Stimulated activated CD8-positive, alpha-beta memory T cell treated with anti-CD3 and anti-CD28 coated beads, Interleukin-7, amount 100 ng/mL, for 48 hours (primary cell): ENCODE results near the gene HS6ST2.

ENCODE experiments used
- DNase-seq, 2 donors: peaks; one replicate each; pipeline ENCODE4 v3.0.0-alpha.2; 2020; ENCODE audit warnings: low read depth in 1 of 2; ENCODE audit errors: extremely low read depth in 1 of 2

The HS6ST2 gene

DNA sequence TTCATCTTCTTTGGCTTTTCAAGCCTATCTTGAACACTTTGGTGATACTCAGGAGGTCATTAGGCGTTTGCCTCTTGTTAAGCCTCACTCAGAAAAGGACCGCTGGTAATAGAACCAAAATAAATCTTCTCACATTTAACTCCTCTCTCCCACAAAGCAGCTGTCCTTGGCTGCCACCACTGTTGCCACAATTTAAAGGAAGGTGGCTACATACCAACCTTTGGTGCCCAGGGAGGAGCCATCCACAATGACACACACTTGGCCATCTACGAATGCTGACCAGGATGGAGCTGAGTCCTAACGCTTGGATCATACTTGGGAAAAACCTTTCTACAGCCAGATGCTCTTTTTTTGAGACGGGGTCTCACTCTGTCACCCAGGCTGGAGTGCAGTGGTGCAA, 210.2 kb downstream of the HS6ST2 start:
- DNase-seq, result no peak

DNA sequence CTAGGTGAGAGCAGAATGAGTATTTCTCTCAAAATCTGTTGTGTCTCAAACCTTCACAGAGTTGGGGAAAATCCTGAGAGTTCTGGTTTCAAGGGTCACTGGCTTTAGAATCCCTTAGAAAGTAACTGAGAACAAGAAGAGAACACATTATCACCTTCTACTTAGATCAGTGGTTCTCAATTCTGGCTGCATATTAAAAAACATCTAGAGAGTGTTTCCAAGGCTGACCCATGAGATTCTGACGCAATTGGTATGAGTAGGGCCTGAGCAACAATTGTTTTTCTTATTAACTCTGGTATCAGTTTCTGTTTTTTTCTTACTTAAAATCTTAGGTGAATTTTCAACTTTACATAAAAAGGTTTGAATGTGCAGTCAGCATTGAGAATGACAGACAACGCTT, 212.8 kb downstream of the HS6ST2 start:
- DNase-seq, result no peak

DNA sequence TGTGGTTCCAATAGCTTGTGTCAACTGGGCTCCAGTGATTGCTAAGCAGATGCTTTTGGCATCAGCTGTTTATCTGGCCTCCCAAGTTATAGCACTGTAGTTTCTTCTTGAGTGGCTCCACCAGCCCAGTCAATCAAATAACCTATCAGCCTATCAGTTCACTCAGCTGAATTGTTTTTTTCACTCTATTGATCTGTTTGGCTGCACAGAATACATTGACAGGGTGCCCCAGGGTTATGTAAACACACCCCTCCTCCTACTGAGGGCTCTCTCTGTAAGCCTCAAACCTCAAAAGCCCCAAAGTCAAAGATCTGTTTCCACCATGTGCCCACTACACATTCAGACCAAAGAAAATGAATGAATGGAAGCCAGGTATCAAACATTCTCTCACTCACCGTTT, 214.0 kb downstream of the HS6ST2 start:
- DNase-seq, result no peak

DNA sequence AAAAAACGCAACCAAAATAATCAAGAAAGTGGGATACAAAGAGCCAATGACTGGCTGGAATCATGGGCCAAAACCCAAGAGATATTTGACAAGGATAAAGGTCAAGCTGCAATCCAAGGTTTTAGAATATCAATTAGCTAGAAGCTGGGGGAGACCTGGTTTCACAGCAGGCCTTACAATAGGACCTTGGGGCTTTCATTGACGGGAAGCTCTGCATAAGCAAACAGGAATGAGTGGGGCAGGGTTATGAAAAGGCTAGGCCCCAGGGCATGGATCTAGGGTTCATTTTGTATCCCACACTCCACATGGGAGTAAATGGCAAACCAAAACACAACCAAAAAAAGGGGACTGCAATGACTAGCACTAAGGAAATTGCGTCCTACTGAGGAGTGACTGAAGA, 215.3 kb downstream of the HS6ST2 start:
- no peak for DNase-seq

DNA sequence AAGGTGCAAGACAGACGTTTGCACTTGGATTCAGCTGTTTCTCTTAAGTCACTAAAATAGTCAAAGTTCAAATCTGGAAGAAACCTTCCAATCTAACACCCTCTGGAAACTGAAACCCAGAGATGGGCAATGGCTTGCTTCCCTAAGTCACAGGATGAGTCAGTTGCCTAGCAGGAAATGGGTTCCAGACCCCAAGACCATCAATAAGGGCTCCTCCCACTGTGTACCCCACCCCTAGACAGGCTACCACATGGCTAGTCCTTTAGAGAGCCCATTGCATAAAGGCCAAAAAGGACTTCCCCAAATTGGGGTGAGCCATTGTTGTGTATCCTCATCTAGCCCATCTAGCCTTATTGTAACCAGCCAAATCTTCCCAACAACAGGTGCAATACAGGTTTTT, 216.2 kb downstream of the HS6ST2 start:
- no peak for DNase-seq

DNA sequence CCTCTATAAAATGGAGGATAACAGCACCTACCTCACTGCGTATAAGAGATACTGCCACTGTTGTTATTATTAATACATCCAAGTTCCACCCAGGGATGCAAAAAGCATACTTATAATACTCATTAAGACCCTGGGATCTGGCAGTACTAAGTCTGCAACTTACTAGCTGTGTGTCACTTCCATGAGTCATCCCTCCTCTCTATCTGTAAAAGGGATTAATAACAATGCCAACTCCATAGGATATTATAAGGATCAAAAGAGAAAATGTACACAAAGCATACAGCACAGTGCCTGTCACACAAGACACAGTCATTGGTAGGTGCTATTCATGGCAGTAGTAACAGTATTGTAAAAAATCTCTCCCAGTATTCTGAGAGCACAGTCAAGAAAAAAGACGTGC, 216.7 kb downstream of the HS6ST2 start:
- no peak for DNase-seq

DNA sequence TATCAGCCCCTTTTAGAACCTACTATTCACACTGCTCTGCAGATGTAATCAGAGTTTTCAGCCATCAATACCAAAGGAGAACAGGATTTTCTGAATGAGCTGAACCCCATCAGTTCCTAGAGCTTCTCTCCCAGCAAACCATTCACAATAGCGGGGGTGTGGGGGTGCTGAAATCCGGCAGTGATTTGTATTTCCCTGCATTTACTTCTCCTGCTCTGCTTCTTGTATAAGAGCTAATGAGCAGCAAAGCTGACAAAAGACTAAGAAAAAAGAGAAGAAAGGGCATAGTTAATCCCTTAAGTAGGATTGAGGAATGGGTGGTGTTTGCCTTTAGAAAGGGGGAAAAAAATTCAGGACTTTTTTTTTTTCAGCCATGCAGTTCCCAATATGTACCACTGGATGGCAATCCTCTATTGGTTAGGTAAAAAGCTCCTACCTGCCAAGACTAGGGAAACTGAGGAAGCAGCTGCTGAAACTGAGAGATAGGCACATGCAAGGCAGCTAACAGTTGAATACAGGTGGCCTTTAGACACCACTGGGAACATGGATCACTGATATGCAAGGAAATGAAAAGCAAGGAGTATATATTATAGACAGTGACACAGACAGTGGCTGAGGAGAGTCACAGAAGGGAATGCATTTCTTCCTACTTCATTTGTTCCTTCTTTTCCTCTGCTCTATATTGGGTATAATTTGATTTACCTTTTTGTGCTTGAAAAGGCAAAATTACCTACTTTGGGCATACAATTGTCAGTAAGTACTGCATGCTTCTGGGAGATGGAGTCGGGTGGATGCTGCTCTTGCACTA, 217.9 kb downstream of the HS6ST2 start:
- no peak for DNase-seq

DNA sequence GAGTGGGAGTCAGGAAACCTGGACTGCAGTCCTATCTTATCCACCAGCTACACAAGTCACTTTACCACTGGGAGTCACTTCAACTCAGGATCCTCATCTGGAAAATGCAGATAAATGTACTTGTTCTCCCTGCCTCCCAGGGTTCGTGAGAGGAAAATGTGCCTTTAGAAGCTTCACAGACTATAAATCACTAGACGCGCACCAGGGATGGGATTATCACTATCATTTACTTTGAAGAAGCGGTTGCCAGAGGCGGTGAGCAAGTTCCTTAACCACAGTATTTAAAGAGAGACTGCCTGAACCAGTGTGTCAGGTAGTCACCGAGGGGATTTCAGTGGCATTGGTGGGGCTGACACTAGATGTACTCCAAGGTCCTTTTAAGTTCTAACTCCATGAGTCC, 219.5 kb downstream of the HS6ST2 start:
- no peak for DNase-seq

DNA sequence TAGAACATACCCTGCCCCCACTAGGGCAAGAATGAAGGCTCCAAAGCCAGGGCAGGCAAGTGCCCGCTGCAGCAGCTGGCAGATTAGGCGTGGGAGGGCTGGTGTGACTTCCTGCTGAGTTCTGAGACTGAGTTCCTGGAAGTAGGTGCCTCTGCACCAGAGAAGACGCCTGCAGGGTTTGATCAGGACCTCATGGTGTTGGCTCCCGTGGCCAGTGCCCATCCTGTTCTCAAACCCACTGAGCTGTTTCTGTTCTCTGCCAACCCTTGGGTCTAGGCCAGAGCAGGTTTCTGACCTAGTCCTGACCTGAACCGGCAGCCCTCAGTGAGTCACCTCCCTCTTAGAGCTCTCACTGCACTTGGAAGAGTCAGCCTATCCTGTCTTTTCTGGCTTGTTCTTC, 220.7 kb downstream of the HS6ST2 start:
- peak; percentile 37 to 44 for DNase-seq

DNA sequence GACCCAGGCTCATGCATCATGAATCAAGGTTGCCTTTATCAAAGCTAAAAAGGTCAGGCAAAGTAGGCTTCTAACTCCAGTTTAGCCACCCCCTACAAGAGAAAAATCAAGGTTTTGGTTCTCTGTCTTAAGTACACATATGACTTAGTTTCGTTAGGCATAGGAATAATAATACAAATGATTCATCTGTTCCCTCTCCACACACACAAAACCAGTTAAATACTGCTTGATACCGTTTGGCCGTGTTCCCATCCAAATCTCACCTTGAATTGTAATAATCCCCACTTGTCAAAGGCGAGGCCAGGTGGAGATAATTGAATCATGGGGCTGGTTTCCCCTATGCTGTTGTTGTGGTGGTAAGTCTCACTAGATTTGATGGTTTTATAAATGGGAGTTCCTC, 226.2 kb downstream of the HS6ST2 start:
- no peak for DNase-seq

DNA sequence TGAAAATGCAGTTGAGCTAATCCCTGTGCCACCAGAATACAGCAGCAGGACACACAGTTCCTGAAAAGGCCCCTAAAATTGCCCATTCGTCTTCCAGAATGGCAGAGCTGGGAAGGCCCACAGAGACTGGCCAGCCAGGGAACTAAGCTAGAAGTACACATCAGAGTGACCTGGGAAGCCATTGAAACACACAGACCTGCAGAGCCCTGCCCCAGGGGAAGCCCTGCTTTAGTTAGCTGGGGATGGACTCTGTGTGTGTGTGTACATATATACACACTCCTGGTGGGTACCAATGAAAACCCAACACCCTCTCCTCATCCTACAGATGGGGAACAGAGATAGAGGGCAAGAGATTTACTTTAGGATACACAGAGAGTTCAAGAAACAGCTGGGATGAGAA, 227.7 kb downstream of the HS6ST2 start:
- no peak for DNase-seq

DNA sequence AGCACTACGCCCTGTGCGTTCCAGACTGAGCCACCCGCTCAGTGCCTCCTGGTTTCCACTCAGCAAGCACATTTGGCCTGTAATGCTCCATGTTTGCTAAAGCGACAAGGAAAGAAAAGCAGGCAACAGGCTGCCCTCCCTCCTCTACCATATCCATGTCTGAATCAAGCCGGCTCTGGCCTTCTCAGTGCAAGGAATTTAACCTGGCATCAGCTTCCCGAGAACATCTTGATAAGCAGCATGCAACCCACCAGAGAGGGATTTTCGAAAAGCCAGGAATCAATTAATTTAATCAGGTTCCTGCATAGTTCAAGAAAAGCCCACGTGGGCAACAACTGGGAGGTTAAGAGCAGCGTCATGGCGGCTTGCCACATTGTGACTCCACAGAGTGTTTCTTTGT, 228.2 kb downstream of the HS6ST2 start:
- DNase-seq, result no peak

DNA sequence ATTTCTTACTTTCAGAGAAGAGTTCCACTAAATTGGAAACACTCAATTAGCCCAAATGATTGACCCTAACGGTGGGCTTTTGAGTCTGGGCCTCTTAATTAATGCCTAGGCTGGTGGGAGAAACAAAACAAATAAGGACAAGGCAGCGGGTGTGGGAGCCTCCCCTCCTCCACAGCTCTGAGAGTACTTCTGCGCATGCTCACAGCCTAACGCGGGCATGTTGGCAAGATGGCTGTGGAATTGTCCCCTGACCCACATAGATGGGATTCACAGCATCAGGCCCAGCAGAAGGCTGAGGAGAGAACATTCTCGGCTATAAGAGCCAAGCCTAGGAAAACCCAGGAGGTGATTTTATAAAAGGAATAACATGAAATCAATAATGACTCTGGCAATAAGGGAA, 230.1 kb downstream of the HS6ST2 start:
- no peak for DNase-seq

DNA sequence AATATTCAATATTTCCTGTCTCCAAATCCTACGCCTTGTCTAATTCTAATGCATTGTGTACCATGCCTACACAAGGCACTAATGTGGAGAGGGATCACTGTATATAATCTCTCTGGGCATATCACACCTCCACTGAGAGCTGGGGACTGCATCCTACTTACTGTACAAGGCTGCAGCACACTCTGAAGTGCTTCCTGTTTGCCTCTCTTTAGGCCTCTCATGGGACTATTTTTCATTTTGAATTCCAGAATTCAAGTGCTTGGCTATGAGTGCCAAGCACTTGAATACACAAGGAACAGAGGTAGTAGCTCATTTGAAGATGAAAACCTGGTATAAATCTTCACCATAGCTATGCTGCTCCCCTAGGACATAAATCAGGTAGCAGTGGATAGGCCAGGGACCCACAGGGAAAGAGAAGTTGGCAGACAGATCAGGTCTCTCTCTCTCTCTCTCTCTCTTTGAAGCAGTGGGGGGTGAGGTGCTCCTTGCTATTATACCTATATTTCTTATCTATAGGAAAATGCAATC, 239.9 kb downstream of the HS6ST2 start:
- no peak for DNase-seq

DNA sequence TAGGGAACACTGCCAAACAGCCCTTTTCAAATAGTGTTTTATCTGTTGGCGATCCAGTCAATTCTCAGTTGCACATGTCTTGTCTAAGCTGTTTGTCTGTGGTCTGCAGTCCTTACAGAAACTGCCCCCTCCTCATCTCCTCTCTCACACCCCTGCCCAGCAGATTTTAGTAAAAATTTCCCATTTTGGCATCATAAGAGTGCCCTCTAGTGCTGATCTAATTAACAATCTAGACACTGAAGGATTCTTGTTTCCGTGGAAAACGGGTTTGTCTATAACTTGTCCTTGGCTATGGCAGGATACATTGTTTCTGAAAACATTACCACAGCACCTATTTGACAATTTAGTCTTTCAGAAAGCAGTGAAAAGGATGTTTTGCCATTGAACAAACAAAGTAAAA, 242.4 kb downstream of the HS6ST2 start:
- no peak for DNase-seq

DNA sequence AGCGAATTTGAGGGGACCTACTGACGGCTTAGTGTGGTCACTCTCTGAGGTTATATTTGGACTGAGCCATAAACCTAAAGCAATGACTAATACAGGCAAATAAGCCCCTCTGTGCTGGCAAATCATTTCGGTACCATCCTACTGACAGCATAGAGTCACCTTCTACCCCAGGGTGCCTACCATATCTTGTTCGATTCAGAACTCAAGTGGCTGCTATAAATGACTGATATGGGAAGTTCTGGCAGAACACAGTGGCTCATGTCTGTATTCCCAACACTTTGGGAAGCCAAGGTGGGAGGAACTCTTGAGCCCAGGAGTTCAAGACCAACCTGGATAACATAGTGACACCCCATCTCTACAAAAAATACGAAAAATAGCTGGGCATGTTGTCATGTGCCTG, 243.5 kb downstream of the HS6ST2 start:
- DNase-seq, result no peak

DNA sequence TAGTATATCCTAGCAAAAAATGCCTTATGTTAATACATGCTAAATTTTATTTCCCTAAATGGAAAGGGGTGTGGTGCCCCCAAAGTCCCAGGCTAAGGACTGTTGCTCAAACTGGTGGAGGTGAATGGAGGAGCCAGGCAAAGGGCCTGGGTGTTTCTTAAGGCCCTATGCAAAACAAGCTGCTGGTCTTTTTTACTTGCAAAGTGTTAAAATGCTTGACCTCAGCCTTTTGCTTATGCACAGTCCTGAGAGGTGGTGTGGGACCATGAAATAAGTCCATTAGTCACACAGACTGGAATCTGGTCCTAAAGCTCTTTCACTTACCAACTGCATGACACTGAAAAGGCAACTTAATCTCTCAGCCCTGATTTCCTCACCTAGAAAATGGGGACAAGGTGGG, 246.1 kb downstream of the HS6ST2 start:
- DNase-seq, result no peak

DNA sequence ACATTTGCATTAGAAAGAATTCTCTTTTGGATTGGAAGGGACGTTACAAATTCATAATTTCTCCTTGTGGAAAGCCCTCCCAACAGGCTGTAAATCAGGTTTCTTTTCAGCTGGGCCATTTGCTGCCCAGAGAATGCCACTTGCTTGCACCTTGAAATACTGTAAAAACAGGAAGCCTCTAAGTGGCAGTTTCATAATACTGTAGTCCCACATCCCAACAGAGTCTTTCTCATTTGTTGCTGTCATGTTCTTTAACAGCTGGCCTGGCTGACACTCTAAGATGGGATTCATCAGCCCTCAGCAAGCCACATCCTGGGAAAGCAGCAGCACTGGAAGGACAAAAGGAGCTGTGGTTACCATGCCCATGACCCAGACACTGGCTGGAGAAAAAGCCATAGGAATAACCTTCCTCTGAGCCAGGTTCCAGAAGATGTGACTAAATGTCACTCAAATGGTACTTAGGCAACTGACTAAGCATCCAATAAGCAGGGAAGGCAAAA, 247.7 kb downstream of the HS6ST2 start:
- DNase-seq, result no peak

DNA sequence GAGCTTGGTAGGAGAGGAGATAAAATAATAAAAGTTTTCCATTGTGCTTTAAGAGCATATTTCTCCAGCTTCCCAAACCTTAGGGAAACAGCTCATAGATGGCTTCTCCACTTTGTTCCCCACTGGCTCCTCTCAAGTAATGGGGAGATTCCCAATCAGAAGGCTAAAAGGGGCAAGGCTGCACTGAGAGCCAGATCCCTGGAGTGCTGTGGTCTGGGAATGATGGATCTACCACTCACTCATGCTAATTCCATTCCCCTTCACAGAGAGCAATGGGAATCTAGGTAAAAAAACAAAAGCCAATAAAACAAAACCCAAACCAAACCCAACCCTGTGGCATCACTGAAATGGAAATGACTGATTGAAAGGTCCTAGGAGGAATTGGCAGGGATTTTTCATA, 249.9 kb downstream of the HS6ST2 start:
- DNase-seq, result no peak

DNA sequence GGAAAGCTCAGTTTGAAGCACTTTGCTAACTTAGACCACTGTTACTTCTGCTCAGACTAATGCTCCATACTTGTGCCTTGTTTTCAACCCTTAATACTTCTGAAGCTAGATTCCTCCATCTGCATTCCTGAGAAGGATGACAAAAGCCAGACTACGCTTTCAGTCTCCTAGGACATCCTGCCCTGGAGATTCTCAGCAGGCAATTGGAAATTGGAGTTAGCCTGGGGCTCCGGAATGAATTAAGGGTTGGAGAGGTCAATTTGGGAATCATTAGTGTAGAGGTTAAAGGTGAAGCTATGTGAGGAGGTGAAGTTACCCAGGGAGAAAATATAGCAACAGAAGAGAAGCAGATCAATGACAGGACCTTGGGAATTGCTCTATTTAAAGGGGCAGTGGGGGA, 253.7 kb downstream of the HS6ST2 start:
- DNase-seq, result no peak

DNA sequence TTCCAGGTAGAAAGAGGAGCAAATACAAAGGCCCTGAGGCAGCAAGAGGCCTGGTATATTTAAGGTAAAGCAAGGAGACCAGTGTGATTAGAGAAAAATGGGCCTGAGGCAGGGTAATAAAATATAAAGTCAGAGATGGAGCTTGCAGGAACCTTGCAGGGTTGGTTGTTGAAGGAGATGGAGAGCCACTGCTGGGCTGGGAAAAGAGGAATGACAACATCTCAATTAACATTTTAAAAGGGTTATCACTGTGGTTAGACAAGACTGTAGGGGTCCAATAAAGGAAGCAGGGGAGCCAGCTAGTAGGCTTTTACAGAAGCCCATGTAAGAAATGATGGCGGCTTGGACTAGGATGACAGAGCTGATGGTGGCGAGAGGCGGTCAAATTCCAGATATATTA, 264.0 kb downstream of the HS6ST2 start:
- DNase-seq, result no peak

DNA sequence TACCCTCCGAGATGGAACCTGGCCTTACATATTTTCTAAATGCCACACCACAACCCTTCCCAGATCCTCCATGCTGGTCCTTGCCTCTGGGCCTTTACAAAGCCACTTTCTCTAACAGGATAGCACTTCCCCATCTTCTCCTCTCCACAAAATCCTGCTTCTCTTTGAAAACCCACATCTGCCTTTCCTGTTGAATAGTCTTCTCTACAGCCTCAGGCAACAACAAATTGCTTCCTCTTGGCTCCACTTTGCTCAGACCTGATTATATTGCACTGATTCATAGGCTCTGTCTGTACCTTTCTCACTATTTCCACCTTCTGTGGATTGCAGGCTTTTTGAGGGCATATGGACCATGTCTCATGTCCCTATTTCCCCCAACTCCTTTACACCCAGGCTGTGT, 265.9 kb downstream of the HS6ST2 start:
- DNase-seq, result no peak

DNA sequence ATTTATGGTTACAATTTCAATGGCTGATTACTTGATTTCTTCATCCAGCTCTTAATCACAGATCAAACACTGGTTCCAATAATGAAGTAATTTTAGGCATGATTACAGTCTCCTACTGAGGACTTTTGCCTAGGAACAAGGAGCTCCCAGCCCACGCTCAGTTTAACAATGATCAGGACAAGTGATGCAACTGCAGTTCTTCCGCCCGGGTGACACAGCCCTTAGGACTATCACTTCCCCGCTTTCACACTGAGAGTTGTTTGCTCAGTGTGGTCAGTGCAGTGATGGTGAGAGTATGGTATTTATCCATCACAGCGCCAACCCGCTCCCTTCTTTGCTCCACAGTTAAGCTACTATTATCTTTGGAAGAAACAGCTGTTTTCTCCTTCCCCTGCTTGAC, 266.4 kb downstream of the HS6ST2 start:
- no peak for DNase-seq
